GM12864 (cell line): ENCODE measurements around the gene NOVA2.

Experiments used
- DNase-seq: peaks from one replicate; pipeline ENCODE4 v3.0.0-alpha.2; 2011; ENCODE audit warnings: low read depth
- H3K4me3 ChIP-seq: 2 replicates; pipeline ENCODE4 v1.5.1; 2011; ENCODE audit warnings: mild to moderate bottlenecking, low read depth, low read length, control low read depth
- TF ChIP-seq, protein P1 (sequence below): IDR thresholded peaks from 2 replicates; pipeline ENCODE4 v1.5.1; 2011; ENCODE audit warnings: low read depth, mild to moderate bottlenecking, moderate library complexity, low read length, control low read depth, inconsistent platforms; ENCODE audit errors: missing control alignments

Gene NOVA2

DNA sequence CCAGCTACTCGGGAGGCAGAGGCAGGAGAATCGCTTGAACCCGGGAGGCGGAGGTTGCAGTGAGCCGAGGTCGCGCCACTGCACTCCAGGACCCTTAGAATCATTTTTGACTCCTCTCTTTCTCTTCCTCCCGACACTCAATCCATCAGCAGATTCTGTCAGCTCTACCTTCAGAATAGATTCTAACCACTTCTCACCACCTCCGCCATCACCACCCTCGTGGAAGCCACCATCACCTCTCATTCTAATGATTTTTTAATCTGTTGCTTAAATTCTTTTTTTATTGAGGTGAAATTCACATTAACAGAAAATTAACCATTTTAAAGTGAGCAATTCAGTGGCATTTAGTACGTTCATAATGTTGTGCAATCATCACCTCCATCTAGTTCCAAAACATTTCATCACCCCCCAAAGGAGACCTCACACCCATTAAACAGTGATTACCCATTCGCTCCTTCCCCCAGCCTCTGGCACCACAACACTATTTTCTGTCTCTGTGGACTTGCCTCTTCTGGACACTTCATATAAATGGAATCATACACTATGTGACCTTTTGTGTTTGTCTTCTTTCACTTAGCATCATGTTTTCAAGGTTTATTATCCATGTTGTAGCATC, 16.6 kb upstream of the NOVA2 start:
- no peak for DNase-seq
- no peak overlapping the region for H3K4me3 ChIP-seq
- TF ChIP-seq, protein P1, sequence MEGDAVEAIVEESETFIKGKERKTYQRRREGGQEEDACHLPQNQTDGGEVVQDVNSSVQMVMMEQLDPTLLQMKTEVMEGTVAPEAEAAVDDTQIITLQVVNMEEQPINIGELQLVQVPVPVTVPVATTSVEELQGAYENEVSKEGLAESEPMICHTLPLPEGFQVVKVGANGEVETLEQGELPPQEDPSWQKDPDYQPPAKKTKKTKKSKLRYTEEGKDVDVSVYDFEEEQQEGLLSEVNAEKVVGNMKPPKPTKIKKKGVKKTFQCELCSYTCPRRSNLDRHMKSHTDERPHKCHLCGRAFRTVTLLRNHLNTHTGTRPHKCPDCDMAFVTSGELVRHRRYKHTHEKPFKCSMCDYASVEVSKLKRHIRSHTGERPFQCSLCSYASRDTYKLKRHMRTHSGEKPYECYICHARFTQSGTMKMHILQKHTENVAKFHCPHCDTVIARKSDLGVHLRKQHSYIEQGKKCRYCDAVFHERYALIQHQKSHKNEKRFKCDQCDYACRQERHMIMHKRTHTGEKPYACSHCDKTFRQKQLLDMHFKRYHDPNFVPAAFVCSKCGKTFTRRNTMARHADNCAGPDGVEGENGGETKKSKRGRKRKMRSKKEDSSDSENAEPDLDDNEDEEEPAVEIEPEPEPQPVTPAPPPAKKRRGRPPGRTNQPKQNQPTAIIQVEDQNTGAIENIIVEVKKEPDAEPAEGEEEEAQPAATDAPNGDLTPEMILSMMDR = no peak

DNA sequence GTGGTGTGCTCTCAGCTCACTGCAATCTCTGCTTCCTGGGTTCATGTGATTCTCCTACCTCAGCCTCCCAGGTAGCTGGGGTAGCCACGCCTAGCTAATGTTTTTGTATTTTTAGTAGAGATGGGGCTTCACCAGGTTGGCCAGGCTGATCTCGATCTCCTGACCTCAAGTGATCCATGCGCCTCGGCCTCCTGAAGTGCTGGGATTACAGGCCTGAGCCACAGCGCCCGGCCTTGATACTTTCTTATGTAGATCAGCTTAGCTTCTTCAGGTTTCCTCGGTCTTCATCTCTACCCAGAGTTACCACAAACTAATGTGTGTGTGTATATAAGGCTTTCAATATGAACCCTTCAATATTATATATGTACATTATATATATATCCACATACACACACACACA, 11.7 kb upstream of the NOVA2 start:
- TF ChIP-seq, protein P1 = no peak
- DNase-seq = no peak
- H3K4me3 ChIP-seq = no peak overlapping the region

DNA sequence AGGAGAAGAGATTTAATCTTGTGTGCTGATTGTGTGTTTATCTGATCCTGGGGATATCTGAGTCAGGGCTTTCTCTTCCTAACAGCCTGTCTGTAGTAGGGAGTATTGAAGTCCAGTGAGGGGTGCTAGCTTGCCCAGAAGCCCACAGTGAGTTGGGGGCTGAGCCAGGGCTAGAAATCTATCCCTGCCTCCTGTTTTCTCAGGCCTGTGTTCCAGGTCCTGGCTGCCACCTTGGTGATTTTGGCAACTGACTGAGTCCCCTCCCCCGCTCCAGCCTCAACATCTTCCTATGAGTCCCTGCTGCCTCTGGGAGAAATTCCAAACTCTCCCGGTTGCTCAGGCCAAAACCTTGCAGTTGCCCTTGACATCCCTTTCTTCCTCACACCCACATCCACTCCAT, 7.7 kb upstream of the NOVA2 start:
- H3K4me3 ChIP-seq = no peak overlapping the region
- TF ChIP-seq, protein P1 = no peak
- DNase-seq = no peak

DNA sequence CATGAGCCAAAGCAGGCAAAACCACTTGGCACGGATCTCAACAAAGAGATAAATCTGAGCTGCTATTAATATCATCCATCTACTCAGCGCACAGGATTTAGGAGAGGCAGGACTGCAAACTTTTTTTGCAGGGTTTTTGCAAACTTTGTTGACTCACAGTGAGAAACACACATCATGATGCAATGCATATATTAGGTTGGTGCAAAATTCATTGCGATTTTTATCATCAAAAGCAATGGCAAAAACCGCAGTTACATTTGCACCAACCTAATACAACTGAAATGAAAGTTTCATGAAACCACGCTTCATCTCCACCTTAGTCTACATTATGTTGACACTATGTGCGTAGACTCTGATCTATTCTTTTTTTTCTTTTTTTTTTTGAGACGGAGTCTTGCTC, 4.5 kb upstream of the NOVA2 start:
- DNase-seq = no peak
- no peak overlapping the region for H3K4me3 ChIP-seq
- TF ChIP-seq, protein P1 = no peak

DNA sequence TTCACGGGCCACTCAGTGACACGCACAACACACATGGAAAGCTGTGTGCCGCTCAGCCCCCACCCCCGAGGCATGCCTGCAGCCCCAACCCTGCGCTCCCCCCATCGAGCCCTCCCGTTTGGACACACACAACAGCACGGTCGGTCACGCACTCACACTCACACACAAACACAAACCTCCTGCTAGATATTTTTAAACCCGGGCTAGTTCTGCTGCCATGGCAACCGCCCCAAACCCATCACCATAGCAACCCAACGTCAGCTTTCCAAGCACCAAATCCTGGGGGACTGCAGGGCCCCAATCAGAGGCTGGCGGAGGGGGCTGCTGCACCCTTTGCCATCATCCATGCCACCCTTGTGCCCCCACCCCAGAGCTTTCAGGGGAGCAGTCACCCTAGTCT, 2.5 kb upstream of the NOVA2 start:
- TF ChIP-seq, protein P1 = no peak
- no peak overlapping the region for H3K4me3 ChIP-seq
- DNase-seq = no peak

DNA sequence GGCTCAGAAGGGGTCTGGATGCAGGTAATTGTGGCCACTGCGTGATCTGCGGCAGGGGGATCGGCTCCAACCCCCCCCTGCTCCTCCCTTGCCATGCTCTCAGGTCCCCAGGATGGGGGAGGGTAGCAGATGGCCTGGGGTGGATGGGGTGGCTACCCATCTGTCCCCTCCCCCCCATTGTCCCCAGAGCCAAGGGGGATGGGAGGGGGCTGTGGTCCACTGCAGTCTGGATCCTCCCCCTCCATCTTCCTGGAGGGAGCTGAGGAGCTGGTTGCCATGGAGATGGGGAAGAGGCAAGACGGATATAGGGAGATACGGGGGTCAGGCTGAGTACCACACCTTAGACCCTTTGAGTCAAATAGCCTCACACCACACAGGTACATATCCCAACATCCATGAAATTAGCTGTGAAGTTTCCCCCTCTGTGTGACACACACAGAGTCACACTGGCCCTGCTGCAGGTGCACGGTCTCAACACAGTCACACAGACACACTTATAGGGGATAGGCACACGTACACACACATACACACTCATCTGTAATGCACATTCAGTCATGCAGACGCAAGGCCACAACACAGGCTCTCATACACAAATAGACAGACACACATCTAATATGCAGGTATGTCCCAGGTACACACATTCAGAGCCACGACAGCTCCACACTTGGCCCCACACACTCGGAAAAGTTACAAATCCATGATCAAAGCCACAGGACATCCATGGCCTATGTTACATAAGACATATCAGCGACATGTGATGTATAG, 1.8 kb upstream of the NOVA2 start:
- TF ChIP-seq, protein P1 = no peak
- no peak for DNase-seq
- no peak overlapping the region for H3K4me3 ChIP-seq
